Stimulated activated CD4-positive, alpha-beta T cell treated with anti-CD3 and anti-CD28 coated beads, Interleukin-2, amount 100 ng/mL, for 48 hours (primary cell): Measurements from ENCODE around the gene FXYD4.
A peak's percentile ranks its signal among the peaks of the same experiment; 100 is the strongest.

ENCODE experiments used
- DNase-seq, 2 donors: peaks; one replicate each; pipeline ENCODE4 v3.0.0-alpha.2; 2020

Gene FXYD4

GRCh38 chr10:43347997-43348396, 23.4 kb upstream of the FXYD4 start:
- no peak for DNase-seq

- peak; percentile 81 to 84 for DNase-seq
Observed at GRCh38 chr10:43348511-43349312, 22.7 kb upstream of the FXYD4 start.

GRCh38 chr10:43350156-43350555, 21.3 kb upstream of the FXYD4 start:
- no peak for DNase-seq

GRCh38 chr10:43350686-43351085, 20.8 kb upstream of the FXYD4 start:
- no peak for DNase-seq

GRCh38 chr10:43351301-43351700, 20.1 kb upstream of the FXYD4 start:
- DNase-seq, result no peak

- no peak for DNase-seq
Observed at GRCh38 chr10:43352951-43353350, 18.5 kb upstream of the FXYD4 start.

GRCh38 chr10:43353495-43354329, 17.7 kb upstream of the FXYD4 start:
- DNase-seq, result no peak

GRCh38 chr10:43354330-43354635, 17.2 kb upstream of the FXYD4 start:
- DNase-seq, result no peak

- no peak for DNase-seq
Observed at GRCh38 chr10:43354879-43355380, 16.5 kb upstream of the FXYD4 start.

GRCh38 chr10:43355749-43356371, 15.6 kb upstream of the FXYD4 start:
- peak; percentile 7 to 12 for DNase-seq

- no peak for DNase-seq
Observed at GRCh38 chr10:43360086-43360485, 11.3 kb upstream of the FXYD4 start.

- DNase-seq, result no peak
Observed at GRCh38 chr10:43361547-43362190, 9.8 kb upstream of the FXYD4 start.

- peak; percentile 92 to 98 for DNase-seq
Observed at GRCh38 chr10:43362191-43362839, 9.1 kb upstream of the FXYD4 start.

GRCh38 chr10:43365001-43365400, 6.4 kb upstream of the FXYD4 start:
- no peak for DNase-seq

- DNase-seq, result no peak
Observed at GRCh38 chr10:43369921-43370320, 1.5 kb upstream of the FXYD4 start.

- no peak for DNase-seq
Observed at GRCh38 chr10:43370671-43371215, 693 bp upstream of the FXYD4 start.

GRCh38 chr10:43372765-43373361, 1.4 kb downstream of the FXYD4 start:
- no peak for DNase-seq

- no peak for DNase-seq
Observed at GRCh38 chr10:43373461-43373860, 2.0 kb downstream of the FXYD4 start.

GRCh38 chr10:43374194-43374593, 2.8 kb downstream of the FXYD4 start:
- DNase-seq, result no peak

GRCh38 chr10:43375401-43376020, 4.1 kb downstream of the FXYD4 start:
- DNase-seq, result no peak

- DNase-seq, result no peak
Observed at GRCh38 chr10:43376046-43376635, 4.7 kb downstream of the FXYD4 start.
